T-helper 2 cell treated with Interferon-gamma antibody and Interleukin-4, amounts not matched to agents 100 ng/mL and 5 ng/mL, for 36 hours (primary cell): ENCODE measurements around the gene AOX1. TPM values are rescaled to one million over a fixed set of nuclear protein-coding genes. Genes with fewer than 3 reads are reported as not detected.

Experiments used
- intact Hi-C: fragments of 100-400 bp; cut with micrococcal nuclease; formaldehyde crosslinking; loops from one replicate; pipeline ENCODE4 v1.15.1; 2023
- total RNA-seq: library from RNA; stranded (reverse); gene quantifications from 2 replicates; pipeline ENCODE4 v1.2.3, GENCODE V29; 2022

Gene AOX1
- total RNA-seq, 1 donor from 2014 or later = 0.20 TPM

GRCh38 chr2:200700856-200701255, 115.0 kb downstream of the AOX1 start:
- intact Hi-C loops = no loop called here

GRCh38 chr2:200702044-200702443, 116.2 kb downstream of the AOX1 start:
- intact Hi-C loops = loop anchor here (1.0 to 2.0 kb wide), 3 partner anchors 176 to 721 kb away; partner anchors contain the start of genes NIF3L1, PPIL3 and SGO2

GRCh38 chr2:200702646-200703118, 116.9 kb downstream of the AOX1 start:
- intact Hi-C loops = loop anchor here (1.0 to 2.0 kb wide), 5 partner anchors 11 to 722 kb away; partner anchors contain the start of genes NIF3L1, PPIL3 and SGO2

GRCh38 chr2:200703127-200703925, 117.5 kb downstream of the AOX1 start:
- intact Hi-C loops = loop anchor here (1.0 to 2.0 kb wide), 4 partner anchors 10 to 723 kb away; partner anchors contain the start of genes NIF3L1 and PPIL3

GRCh38 chr2:200703926-200704637, 118.3 kb downstream of the AOX1 start:
- intact Hi-C loops = loop anchor here (1.0 to 2.0 kb wide), 4 partner anchors 9 to 723 kb away; partner anchors contain the start of genes NIF3L1 and PPIL3

- intact Hi-C loops = no loop called here
These were observed 119.7 kb downstream of the AOX1 start for GRCh38 chr2:200705305-200706041.

- intact Hi-C loops = no loop called here
These were observed 123.1 kb downstream of the AOX1 start for GRCh38 chr2:200708943-200709342.

- intact Hi-C loops = loop anchor here (1.0 to 10.0 kb wide), 14 partner anchors 10 to 738 kb away; partner anchors contain the start of genes BZW1, CFLAR, CLK1 and HYCC2
These were observed 127.3 kb downstream of the AOX1 start for GRCh38 chr2:200713003-200713703.

- intact Hi-C loops = loop anchor here (1.0 to 10.0 kb wide), 14 partner anchors 10 to 738 kb away; partner anchors contain the start of genes BZW1, CFLAR, CLK1 and HYCC2
These were observed 127.9 kb downstream of the AOX1 start for GRCh38 chr2:200713704-200714064.

- intact Hi-C loops = loop anchor here (10.0 kb wide), 1 partner anchor 50 kb away; no protein-coding TSS in a partner anchor
These were observed 129.2 kb downstream of the AOX1 start for GRCh38 chr2:200715014-200715413.

GRCh38 chr2:200716386-200716785, 130.6 kb downstream of the AOX1 start:
- intact Hi-C loops = loop anchor here (10.0 kb wide), 1 partner anchor 48 kb away; no protein-coding TSS in a partner anchor

Other genes with a start within 250 kb of the AOX1 start
- 14.8 and 15.1 TPM in 2 replicates for gene KCTD18, start 75.9 kb upstream of the AOX1 start, total RNA-seq
- 45.0 and 46.8 TPM in 2 replicates for gene SGO2, start 59.8 kb upstream of the AOX1 start, total RNA-seq
- 253 and 264 TPM in 2 replicates for gene BZW1, start 225.9 kb downstream of the AOX1 start, total RNA-seq